Mesenteric fat pad (tissue), 1 donor: ENCODE measurements around the gene TAMALIN. TPM values are rescaled to one million over a fixed set of nuclear protein-coding genes. Genes with fewer than 3 reads are reported as not detected.

Experiments
- DNase-seq: peaks from one replicate; pipeline ENCODE4 v3.0.0-alpha.2; 2020; ENCODE audit warnings: low spot score
- total RNA-seq: library from RNA; stranded (reverse); fragmentation: NEBNext Ultra II Directional; extraction: Animal tissue kit (Norgen Biotek cat#: 25700); gene quantifications from one replicate; pipeline ENCODE4 v1.2.1, GENCODE V29; 2021
- donor health status: DM: yes; HTN: yes; CAD: no.

The TAMALIN gene
- total RNA-seq, 1 donor from 2014 or later, result 117 TPM

DNA sequence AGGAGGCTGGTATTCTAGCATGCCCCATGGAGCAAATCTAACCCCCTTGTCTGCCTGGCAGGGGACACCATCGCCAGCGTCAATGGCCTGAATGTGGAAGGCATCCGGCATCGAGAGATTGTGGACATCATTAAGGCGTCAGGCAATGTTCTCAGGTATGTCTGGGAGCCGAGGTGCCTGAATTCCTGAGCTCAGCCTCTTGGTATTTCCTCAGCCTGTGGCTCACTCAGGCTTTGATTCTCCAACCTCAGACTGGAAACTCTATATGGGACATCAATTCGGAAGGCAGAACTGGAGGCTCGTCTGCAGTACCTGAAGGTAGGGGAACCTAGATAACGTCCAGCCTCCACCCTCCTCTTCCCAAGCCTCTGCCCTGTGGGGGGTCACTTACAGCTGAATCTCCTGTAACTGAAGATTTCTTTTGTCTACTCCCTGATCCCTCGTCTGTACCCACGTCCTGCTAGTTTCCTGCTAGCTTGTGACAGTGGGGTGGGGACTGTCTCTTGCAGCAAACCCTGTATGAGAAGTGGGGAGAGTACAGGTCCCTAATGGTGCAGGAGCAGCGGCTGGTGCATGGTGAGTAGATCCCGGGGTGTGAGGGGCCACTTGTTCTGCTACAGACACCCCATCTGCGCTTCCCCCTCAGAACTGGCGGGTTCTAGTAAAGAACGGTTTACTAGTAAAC lies 7.0 kb downstream of the TAMALIN start:
- no peak for DNase-seq

DNA sequence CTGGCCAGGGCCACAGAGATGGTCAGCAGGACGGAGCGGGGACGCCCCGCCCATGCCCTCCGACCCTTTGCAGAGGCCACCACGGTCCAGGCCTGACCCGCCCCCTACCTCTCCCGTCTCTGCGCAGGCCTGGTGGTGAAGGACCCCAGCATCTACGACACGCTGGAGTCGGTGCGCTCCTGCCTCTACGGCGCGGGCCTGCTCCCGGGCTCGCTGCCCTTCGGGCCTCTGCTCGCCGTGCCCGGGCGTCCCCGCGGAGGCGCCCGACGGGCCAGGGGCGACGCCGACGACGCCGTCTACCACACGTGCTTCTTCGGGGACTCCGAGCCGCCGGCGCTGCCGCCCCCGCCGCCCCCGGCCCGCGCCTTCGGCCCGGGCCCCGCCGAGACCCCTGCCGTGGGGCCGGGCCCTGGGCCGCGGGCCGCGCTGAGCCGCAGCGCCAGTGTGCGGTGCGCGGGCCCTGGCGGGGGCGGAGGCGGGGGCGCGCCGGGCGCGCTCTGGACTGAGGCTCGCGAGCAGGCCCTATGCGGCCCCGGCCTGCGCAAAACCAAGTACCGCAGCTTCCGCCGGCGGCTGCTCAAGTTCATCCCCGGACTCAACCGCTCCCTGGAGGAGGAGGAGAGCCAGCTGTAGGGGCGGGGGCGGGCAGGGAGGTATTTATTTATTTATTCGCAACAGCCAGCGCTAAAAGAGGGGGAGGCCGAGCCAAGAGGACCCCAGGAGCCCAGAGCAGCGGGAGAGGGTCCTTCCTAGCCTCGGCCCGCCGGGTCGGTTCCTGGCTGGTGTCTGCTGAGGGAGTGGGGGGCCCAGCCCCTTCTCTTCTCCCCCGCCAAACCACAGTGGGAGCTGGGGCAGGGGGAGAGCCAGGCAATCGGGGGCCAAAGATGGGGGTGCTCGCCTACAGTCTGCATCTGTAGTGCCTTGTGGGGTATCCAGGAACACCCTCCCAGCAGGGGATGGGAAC lies 8.1 kb downstream of the TAMALIN start:
- DNase-seq, result no peak

DNA sequence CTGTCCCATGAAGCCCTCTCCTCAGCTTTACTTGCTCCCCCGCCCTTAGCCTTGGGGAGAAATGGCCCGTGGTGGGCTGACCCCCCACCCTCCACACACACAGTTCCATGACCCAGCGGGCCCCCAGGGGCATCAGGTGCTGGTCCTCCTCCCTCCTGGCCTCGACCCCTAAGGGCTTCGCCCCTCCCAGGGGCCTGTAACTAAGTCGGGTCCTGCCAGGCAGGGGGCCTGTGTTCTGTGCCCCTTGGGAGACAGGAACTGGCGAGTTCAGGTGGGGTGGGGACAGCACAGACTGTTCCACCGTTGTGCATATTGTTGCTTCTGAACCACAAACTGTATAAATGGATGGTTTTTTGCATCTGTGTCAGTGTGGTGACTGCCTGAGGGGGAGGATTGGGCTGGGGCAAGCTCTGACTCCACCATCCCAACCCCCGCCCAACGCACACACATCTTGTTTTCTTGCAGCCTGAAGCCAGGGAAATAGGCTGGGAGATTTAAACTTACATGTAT lies 8.8 kb downstream of the TAMALIN start:
- DNase-seq, result no peak

DNA sequence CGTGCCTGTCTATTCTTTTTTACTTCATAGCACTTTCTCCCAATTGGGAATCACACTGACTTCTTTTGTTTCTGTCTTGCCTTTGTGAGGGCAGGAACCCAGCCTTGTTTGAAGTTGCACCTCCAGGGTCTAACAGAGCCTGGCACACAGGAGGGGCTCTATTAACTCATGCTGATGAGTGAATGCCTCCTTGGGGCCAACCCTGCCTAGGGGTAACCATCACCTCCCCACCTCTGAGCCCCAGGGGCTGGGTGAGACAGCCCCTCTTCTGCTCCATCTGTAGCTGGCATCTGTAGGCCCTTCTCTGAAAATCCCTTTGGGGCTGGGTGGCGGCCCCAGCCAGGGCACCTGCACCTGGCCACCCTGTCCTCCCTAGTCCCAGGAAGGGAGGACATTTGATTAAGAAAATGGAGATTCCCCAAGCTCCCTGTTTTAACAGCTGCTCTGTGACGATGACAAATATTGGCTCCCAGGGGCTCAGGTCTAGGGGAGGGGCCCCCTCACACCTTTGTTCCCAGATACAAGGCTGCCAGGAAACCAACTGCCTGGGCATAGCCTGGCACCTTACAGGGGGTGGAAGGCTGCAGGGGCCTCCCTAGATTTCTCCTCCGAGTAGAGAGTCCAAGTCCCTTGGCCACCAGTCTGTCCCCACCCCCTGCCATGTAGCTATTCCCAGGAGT lies 11.8 kb downstream of the TAMALIN start:
- no peak for DNase-seq

DNA sequence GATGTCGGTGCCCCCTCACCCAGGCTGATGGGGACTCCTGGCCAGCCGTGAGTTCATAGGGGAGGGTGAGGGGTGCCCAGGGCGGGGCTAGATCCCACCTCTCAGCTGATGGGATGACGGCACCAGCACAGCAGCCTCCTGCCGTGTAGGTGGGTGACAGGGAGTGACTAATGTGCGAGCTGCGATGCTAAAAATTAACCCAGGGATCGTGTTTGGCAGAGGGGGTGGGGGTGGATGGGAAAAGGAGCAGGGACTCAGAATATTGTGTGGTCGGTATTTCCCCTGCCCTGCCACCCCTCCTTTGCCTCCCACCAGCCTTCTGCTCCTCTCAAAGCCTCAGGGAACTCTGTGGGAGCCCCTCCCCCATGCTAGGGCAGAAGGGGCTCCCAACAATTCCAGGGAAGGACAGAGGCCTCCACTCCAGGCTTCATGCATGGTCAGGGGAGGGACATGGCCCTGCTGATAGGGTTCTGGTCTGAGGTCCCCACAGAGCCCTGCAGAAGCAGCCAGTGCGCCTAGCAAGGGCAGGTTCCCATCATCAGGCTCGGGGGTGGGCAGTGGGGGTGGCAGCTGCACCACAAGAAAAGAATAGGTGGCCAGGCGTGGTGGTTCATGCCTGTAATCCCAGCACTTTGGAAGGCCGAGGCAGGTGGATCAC lies 12.5 kb downstream of the TAMALIN start:
- no peak for DNase-seq

DNA sequence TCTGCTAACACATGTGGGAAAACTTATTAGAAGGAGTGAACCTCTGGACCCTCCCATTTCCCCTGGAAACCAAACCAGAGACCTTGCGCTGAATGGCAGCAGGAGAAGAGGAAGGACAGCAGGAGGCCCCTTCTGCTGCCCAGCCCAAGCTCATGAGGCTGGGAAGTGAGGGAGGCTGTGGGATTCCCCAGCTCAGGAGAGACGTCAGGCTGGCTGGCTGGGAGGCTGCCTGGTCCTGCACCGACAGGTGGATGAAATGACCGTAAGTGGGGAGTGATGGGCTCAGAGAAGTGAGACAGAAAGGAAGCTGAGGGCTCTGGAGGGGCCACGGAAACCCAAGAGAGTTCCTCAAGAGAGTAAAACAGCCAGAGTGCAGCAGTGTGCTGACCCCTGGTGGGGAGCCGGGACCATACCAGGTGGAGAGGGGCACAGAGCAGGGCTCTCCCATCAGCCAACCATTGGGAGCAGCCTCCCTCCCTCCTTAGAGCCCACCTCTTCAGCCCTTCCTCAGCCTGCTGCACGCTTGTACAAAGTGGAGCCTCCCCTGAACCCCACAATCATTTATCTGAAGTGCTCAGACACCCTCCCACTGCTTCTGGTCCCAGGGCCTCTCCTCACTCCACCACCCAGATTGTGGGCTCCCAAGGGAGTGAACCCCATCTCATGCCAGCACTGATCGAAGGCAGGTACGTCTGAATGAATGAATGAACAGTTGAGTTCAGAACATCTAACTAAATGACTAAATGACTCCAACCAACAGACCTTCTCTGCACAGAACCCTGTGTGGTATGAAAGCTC lies 14.0 kb downstream of the TAMALIN start:
- no peak for DNase-seq

DNA sequence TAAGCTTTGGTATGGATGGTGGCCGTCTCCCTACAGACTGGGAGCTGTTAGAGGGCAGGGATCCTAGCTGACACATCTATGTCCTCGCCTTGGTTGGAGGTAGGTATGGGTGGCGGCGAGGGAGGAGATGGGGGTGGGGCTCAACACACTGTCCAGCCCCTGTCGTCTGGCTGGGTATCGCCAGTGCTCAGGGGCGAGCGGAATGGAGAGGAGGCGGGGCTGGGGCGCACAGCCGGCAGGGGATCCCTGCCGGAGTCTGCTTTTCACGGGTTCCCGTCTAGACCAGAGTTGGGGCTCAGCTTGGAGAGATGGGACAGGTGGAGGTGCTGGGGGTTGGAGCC lies 16.1 kb downstream of the TAMALIN start:
- DNase-seq, result no peak

DNA sequence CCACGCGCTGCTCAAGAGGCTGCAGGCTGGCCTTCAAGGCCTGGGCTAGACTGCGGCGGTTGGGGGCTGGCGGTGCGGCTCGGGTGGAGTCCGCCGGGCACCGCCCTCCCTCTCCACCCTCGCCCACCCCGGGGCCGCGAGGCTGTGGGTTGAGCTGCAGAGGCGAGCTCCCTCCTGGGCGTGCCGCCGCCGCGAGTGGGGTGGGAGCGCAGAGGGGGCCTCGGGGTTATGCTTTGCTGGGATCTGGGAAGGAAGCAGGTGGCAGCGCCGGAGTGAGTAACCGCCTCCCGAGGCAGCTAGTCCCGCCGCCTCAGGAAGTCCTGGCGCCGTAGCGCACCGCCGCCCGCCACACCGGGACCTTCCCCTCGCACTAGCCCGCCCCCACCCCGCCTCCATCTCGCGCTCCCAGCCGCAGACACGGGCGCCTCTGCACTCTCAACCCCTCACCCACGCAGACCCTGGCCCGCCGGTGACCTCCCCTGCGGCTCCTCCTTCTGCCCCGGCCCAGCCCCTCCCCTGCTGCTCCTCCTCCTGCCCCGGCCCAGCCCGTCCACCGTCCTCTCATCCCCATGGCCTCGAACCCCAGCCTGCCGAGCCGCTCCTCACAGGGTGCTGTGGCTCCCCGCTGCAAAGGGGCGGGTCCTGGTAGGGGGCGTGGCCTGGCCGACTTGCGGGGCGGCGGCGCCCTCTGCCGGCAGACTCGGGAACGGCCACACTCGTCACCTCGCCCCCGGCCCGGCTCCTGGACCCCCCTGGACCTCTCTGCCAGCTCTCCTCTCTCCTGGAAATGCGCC lies 16.6 kb downstream of the TAMALIN start:
- peak; percentile 97 for DNase-seq

DNA sequence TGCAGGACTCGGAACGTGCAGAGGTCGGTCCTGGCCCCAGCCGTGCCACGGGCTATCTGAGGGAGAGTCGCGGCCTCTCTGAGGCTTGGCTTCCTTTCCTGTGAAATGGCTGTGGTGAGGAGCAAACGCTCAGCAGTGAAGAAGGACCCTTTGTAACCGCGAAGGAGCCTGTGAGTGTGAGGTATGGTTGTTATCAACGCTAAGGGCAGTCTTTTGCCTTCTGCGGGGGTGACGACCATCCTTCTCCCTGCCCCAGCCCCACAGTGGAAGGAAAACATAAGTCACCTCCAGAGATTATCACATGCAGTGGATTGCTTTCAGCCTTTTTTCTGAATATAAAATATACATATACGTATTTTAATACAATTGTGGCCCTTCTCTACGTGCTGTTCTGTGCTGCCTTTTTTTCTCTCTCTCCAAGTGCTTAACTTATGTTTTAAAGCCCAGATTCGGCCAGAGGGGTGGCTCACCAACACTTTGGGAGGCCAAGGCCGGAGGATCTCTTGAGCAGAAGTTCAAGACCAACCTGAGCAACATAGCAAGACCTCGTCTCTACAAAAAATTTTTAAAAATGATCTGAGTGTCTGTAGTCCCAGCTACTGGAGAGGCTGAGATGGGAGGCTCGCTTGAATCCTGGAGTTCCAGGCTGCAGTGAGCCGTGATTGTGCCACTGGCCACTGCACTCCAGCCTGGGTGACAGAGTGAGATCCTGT lies 17.4 kb downstream of the TAMALIN start:
- DNase-seq, result no peak

DNA sequence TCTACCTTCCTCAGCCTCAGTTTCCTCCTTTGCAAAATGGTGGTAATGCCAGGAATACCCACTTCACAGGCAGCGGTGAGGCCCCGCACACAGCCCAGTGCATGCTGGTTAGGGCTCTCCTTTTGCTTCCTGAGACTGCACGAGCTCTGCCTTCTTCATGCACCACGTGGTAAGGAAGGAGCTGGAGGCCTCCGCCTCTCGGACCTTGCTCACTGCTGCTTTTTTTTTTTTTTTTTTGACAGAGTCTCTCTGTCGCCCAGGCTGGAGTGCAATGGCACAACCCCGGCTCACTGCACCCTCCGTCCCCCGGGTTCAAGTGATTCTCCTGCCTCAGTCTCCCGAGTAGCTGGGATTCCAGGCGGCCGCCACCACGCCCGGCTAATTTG lies 18.1 kb downstream of the TAMALIN start:
- DNase-seq, result no peak

DNA sequence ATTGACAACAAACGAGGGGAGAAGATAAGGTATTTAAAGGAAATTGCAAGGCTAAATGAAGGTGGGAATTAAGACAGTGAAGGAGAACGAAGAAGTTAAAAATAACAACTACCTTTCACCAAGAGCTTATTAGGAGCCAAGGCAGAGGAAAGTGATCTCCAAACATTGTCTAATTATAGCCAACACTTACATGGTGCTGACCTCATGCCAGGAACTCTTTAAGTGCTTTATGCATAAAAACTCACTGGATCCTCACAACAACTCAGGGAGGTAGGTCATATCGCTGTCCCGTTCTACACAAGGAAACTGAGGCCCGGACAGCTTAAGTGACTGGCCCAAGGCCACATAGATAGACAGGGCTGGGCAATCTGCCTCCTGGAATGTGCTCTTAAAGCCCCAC lies 19.5 kb downstream of the TAMALIN start:
- no peak for DNase-seq

DNA sequence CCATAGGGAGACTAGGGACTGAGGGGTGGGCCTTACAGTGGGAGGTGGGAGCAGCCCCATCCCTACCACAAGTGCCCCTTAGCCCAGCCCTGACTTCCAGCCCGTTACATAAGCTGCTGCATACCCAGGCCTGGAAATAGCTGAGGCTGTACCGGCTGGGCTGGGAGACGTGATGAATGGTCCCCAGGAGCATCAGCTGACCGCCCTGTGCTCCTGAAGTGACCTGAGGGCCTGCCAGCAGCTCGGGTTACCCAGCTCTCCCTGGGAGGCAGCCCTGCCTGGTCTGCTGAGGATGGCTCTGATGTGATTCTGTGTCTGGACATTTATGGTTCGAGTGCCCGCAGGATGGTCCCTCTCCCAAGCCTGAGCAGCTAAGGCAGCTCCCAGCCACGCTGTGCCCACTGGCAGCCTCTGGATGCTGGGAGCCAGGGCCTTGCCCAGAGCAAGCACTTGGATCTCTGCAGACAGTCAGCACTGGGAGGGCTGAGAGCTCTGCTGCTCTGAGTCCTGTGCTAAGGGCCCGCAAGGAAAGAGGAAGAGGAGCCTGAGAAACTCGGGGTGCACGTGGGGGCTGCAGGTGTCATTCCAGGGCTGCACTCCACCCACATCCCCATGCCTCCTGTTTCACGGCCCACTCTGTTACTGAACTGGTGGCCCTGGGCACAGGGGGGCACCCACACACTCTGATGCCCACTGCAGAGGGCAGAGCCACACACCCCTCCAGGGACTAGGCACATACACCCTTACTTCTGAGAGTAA lies 20.5 kb downstream of the TAMALIN start:
- DNase-seq, result no peak

DNA sequence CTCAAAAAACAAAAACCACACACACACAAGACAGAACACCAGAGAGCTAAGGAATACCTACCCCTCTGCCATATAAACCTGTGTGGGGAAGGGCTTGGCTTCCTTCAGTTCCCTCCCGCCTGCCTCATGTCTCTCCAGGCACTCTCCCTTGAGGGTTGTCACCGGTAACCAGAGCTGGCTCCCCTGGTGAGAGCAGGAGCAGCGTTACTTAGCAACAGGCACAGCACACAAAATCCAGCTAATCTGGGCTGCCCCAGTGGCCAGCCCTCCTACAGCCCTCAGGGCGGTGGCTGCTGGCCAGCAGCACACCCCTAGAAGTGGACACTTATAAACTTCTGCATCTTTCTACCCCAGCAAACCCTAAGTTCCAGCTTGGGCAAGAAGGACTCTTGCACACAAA lies 22.9 kb downstream of the TAMALIN start:
- no peak for DNase-seq

DNA sequence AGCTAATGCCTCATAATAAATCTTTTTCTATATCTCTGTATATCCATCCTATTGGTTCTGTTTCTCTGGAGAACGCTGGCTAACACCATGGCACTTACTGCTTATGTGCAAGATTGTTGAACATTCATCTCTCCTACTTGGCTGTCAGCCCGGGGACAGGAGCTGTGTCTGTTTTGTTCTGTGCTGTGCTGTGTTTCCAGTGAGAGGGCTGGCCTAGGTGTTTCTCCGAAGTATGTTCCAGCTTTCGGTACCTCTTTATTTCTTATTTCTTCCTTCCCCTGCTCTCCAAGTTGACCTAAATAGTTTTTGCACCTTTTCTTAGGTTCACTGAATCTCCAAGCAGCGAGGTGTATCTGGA lies 25.7 kb downstream of the TAMALIN start:
- DNase-seq, result no peak

DNA sequence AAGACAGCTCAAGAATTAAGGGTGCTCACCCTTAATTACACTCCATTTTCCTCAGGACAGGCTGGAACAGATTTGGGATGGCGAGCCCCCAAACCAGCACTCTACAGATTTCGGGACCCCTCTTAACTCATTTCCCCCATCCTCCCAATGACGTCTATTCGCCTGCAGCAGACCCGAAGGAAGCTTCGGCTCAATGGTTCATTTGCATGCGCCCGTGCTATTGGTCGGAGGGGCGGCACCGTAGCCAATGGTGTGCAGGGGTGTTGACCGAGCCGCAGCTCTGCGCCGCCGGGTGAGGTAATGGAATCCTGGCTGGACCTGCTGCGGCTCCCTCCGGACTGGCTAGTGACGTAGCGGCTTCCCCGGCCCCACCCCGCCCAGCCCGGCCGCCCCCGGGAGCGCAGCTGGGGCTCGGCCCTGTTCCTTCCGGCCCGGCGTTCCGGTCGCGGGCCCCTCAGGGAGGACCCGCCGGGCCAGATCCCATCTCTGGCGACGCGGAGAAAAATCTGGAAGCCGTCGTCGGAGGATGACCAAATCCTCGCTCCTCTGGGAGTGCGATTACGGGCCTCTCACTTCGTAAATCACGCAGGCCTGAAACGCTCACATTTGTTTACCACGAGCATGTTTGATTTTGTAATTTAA lies 26.2 kb downstream of the TAMALIN start:
- peak; percentile 99 for DNase-seq

DNA sequence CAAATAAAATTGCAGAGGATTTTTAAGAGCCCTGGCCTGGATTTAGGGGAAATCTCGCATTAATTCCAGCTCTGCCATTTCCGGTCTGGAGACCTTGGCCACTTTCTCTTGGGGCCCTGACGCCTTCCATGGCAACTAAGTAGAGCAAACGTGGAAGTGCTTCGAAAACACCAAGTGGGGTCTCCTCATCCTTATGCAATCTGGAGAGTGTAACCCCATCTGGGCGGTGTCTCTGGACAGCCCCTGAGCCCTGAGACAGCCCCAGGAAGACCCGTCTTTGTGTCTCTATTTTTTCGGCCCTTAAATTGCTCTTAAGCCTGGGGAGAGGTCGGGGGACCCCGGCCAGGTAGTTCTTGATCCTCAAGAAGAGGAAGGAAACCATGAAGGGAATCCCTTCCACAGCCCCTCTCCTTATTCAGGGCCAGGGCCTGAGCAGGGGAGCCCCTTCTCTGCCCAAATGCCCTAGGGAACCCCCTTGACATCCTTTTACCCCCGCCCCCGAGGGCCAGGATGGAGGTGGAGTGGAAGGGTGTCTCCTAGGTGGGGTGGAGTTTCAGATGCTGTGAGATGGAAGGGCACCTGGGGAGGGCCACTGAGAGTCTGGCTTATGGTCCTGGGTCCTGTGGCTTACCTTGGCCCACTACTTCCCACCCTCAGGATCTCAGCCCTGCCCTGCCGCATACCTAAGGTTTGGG lies 26.8 kb downstream of the TAMALIN start:
- no peak for DNase-seq

DNA sequence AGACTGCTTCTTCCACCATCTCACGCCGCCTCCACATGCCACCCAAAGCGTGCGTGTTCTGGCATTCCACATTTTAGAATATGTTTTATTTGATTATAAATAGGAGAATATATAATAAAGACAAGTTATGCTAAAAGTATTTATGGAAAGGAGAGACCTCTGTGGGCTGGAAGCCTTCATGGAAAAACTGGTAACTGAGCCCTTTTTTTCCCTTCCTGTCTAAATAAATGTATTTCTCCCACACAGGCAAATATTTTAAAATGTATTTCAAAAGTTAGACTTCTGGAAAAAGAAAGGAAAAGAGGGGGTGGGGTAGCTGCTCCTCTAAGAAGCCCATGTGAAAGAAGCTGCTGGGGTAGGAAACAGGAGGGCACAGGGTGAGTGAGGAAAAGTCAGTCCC lies 28.4 kb downstream of the TAMALIN start:
- no peak for DNase-seq
